Stimulated activated CD8-positive, alpha-beta memory T cell treated with anti-CD3 and anti-CD28 coated beads, Interleukin-7, amount 100 ng/mL, for 1 hour (primary cell): ENCODE measurements around the gene VPS13A.
"Not testable (repeated sequence)": the region's sequence is repeated elsewhere in the genome, so short reads cannot be mapped to it uniquely, and the experiment has no call there.

Experiments
- DNase-seq, 2 donors: peaks; one replicate each; pipeline ENCODE4 v3.0.0-alpha.2; 2020; ENCODE audit warnings: low read depth in 2 of 2

VPS13A gene

DNA sequence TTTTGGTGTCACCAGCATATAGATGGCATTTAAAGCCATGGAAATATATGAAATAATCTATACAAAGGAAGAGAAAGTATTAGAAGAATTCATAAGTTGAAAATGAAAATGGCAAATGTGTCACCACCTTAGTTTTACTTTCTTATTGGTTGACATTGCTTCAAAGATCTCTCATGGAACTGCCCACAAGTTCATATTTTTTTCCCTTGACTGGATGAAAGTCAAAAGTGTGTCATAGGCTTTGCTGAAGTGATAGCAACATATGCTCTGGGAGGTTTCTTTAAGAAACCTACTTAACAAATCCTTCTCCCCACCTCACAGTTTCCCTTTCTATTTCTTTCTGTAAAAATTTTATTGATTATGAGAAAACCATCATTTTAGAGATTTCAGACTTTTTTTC is 127.2 kb downstream of the VPS13A start:
- DNase-seq: no peak

DNA sequence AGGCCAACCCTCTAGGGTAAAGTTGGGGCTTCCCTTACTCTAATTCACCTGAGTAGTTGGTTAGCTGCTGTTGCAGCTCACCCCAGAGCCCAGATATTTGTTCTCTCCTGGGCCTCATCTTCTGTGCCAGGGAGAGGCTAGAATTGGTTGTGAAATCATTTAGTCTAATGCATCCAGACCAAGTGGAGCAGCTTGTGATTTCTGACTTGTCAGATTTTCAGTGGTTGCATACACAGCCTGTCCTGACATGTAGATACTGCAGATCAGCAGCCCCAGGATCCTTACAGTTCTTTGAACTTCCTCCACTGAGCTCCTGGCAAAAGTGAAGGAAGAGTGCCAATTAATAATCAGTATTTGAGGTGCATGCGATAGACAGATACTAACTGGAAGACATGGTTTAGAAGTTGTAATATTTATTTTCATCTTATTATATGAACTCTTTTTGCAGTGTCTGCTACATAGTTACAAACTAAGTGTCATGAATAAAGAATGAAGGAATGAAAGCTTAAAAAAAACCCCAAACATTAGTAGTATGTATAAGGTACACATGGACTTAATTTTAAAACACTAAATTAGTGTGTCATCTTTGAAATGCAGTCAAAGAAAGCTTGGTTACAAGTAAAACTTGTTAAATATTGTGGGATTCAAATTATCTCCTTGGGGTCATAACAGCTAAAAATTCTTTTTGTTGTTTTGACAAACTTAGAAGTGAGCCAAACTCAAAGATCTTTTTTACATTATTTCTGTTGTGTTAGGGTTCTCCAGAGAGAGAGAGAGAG is 128.5 kb downstream of the VPS13A start:
- no peak for DNase-seq

DNA sequence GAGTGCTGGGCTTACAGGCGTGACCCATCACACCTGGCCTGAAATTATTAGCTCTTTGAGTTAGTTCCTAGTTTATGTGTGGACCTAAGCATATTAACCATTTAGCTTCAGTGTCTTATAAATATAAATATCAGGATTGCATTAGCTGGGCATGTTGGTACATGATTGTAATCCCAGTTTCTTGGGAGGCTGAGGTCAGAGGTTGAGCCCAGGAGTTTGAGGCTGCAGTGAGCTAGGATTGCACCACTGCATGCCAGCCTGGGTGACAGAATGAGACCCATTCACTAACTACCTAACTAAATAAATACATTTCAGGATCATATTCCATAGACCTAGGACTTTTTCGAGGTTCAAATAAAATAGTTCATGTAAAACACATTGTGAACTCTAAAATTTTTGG is 129.8 kb downstream of the VPS13A start:
- DNase-seq: no peak

- DNase-seq: no peak
Measured at GRCh38 chr9:77316058-77316457, 138.7 kb downstream of the VPS13A start.

DNA sequence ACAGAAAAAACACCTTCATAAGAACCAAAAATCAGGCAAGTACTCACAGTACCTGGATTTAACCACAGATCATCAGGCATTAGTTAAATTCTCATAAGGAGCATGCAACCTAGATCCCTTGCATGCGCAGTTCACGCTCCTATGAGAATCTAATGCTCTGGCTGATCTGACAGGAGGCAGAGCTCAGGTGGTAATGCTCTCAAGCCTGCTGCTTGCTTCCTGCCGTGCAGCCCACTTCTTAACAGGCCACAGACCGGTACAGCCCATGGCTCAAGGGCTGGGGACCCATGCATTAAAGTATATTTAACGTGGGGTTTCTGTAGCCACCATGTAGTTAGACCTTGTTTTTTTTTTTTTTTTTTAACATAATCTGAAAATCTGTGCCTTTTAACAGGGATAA is 147.7 kb downstream of the VPS13A start:
- DNase-seq: no peak

- no peak for DNase-seq
Measured at GRCh38 chr9:77328102-77328501, 150.8 kb downstream of the VPS13A start.

- DNase-seq: no peak
Measured at GRCh38 chr9:77370064-77370463, 192.7 kb downstream of the VPS13A start.

- DNase-seq: no peak
Measured at GRCh38 chr9:77374266-77374665, 196.9 kb downstream of the VPS13A start.

DNA sequence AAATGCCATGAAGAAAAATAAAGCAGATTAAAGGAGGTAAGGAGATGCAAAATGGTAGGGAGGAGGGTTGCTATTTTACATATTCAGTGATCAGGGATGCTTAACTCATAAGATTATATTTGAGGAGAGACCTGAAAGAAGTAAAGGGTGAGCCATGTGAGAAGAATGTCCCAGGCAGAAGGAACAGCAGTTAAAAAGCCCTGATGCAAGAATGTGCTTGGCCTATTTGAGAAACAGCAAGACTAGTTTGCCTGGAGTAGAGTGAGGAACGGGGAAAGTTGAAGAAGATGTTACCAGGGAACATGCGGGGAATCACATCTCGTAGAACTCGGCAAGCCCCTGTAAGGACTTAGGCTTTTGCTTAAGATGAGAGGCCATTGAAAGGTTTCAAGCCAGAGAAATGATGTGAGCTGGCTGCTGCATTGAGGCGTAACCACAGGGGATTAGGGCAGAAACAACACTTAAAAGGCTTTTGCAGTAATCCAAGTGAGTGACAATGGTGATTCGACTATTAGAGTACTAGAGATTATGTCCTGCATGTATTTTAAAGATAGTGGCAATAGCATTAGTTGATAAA is 198.7 kb downstream of the VPS13A start:
- no peak for DNase-seq

DNA sequence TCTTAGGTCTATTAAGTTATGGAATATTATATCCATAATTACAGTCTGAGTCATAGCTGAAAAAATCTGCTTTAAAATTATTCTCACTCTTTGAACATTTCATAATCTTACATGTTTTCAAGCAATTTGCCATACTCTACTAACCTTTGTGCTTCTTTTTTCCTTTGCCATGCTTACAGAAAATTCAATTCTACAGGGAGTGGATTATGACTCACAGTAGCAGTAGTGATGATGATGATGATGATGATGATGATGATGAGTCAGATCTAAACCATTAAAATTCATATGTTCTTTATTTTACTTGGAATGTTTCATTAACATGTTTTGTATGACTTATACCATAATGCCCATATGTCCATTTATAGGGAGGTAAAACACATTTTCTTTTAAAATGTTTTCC is 207.1 kb downstream of the VPS13A start:
- no peak for DNase-seq

GRCh38 chr9:77386187-77386586 is 208.9 kb downstream of the VPS13A start:
- no peak for DNase-seq

DNA sequence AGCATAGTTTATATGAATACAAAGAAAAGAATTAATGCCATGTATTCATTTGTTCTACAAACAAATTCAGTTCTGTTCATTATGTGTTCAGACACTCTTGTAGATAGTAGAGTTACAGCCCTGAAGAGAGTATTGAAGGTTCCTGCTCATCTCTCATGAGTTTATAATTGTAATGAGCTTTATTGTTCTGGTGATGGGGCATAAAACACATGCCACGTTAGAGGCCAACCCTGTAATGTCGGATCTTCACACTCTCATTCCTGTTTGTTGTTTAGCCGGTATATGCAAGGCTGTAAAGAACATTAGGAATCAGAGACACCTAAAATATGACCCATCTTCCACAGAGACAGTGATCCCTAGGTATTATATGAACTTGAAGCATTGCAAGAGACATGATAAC is 214.5 kb downstream of the VPS13A start:
- no peak for DNase-seq

GRCh38 chr9:77392328-77392727 is 215.0 kb downstream of the VPS13A start:
- DNase-seq: no peak

- DNase-seq: not testable (repeated sequence)
Measured at GRCh38 chr9:77398581-77398980, 221.2 kb downstream of the VPS13A start.

DNA sequence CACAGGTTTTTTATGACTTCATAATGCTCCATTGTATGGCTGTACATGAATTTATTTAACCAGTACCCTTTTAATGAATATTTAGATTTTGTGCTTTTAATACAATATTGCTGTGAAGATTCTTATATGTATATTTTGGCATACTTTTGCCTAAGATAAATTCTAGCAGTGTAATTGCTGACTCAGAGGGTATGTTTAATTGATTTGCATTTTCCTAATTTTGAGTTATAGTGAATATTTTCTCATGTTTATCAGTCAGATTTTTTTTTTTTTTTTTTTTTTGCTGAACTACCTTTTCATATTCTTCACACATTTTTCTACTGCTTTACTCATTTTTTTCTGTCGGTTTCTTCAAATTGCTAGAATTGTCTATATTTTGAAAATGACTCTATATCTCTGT is 222.6 kb downstream of the VPS13A start:
- no peak for DNase-seq

DNA sequence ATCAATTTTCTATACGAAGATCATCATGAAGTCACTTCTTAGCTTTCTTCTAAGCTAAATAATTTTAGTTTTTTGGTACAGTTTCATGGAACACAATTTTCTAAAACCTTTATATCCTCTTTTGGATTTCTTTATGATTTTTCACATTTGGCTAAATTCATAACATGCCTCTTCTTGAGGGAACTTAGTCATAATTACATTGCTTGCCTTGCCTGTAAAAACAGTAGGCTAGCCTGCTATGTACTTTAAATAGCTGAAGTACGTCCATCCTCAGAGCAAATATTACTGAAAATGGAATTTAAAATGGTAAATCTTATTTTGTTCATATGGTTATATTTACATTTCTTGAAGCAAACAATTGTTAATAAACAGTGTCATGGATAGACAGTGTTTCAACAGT is 225.0 kb downstream of the VPS13A start:
- no peak for DNase-seq

DNA sequence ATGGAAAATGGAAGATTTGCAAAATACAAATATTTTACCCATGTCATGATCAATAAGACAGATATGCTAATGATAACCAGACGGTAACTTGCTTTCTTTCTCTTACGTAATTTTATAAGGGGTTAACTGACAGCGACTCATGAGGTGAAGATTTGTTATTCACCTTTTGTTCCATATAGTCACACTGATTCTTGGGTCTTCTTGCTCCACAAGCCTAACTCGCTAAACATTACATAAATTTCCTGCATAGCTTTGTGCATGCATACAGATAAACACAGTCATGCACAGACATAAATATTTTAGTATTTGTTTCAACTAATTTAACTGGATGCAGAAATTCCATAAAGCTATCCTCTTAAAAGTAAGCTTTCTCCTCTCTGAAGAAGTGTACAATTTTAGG is 225.9 kb downstream of the VPS13A start:
- no peak for DNase-seq

DNA sequence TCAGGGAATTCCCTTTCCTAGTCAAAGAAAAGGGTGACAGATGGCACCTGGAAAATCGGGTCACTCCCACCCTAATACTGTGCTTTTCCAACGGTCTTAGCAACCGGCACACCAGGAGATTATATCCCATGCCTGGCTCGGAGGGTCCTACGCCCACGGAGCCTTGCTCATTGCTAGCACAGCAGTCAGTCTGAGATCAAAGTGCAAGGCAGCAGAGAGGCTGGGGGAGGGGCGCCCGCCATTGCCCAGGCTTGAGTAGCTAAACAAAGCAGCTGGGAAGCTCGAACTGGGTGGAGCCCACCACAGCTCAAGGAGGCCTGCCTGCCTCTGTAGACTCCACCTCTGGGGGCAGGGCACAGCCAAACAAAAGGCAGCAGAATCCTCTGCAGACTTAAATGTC is 231.2 kb downstream of the VPS13A start:
- DNase-seq: not testable (repeated sequence)

GRCh38 chr9:77417566-77417965 is 240.2 kb downstream of the VPS13A start:
- DNase-seq: no peak

GRCh38 chr9:77418226-77418625 is 240.9 kb downstream of the VPS13A start:
- no peak for DNase-seq

GRCh38 chr9:77420641-77421040 is 243.3 kb downstream of the VPS13A start:
- no peak for DNase-seq

GRCh38 chr9:77421506-77422265 is 244.4 kb downstream of the VPS13A start:
- DNase-seq: no peak

DNA sequence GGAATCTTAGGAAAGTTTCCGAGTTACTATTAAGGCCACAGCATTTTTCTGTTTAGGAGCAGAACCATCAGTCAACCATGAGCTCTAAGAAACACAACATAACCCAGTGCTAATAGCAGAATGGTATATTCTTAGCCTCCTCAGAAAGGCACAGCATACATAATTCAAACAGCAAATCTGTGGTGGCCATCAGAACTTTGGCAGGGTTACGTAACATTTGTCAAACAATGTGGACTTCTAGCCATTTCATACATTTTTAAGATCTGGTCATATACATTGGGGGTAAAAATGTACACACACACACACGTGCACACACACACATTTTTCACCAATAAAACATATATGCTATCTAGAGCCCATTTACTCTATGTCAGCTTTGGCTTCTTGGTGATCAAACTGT is 245.6 kb downstream of the VPS13A start:
- no peak for DNase-seq
